PC-3 (cell line): ENCODE measurements around the gene PHKB.

Experiments
- EZH2 ChIP-seq: fragments of 300-600 bp; sonication (generic); IDR thresholded peaks from one replicate; pipeline ENCODE4 v1.6.1; 2017; ENCODE audit warnings: antibody characterized with exemption, mild to moderate bottlenecking, low read length; ENCODE audit not compliant: unreplicated experiment
- TF ChIP-seq, protein P1 (sequence below): fragments of 300-600 bp; sonication (generic); conservative IDR thresholded peaks from 2 replicates; pipeline ENCODE4 v1.5.1; 2017; ENCODE audit warnings: antibody characterized with exemption, low read depth, mild to moderate bottlenecking, low read length

DNA sequence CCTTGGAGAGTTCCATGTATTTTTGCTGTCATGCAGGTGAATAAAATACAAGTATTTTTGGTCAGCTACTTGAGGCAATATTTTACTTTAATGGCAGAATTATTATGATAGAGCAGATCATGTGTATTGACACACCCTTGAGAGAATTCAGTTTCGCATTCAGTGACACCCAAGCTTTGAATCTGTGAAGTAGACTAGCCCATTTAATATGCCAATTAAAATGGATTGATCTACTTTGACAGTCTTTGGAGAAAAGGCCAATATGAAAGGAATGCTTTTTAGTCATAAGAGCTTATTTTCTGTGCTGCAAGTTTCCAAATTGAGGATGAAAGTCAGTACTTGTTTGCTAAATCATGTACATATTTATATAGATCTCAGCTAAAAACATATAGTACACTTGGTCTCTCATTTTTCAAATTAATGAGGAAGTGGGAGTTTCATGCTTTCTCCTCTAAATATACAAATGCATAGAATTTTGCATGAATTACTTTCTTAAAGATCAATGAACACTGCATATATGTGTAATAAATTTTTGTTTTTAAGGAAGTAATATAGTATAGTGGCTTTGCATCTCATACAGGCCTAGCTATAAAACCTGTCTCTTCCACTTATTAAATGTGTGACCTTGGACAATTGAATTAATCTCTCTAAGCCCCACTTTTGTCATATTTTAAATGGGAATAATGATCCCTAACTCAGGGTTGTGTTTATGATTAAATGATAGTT, 161.5 kb downstream of the PHKB start:
- TF ChIP-seq, protein P1, sequence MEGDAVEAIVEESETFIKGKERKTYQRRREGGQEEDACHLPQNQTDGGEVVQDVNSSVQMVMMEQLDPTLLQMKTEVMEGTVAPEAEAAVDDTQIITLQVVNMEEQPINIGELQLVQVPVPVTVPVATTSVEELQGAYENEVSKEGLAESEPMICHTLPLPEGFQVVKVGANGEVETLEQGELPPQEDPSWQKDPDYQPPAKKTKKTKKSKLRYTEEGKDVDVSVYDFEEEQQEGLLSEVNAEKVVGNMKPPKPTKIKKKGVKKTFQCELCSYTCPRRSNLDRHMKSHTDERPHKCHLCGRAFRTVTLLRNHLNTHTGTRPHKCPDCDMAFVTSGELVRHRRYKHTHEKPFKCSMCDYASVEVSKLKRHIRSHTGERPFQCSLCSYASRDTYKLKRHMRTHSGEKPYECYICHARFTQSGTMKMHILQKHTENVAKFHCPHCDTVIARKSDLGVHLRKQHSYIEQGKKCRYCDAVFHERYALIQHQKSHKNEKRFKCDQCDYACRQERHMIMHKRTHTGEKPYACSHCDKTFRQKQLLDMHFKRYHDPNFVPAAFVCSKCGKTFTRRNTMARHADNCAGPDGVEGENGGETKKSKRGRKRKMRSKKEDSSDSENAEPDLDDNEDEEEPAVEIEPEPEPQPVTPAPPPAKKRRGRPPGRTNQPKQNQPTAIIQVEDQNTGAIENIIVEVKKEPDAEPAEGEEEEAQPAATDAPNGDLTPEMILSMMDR = no peak
- TF ChIP-seq EZH2 = no peak
